Activated CD4-positive, alpha-beta T cell treated with anti-CD3 and anti-CD28 coated beads for 4 hours (primary cell): ENCODE measurements around the gene DIS3L2.
"Not testable (repeated sequence)": the region's sequence is repeated elsewhere in the genome, so short reads cannot be mapped to it uniquely, and the experiment has no call there.

Experiments used
- DNase-seq, 2 donors: peaks; one replicate each; pipeline ENCODE4 v3.0.0-alpha.2; 2020

DIS3L2 gene

DNA sequence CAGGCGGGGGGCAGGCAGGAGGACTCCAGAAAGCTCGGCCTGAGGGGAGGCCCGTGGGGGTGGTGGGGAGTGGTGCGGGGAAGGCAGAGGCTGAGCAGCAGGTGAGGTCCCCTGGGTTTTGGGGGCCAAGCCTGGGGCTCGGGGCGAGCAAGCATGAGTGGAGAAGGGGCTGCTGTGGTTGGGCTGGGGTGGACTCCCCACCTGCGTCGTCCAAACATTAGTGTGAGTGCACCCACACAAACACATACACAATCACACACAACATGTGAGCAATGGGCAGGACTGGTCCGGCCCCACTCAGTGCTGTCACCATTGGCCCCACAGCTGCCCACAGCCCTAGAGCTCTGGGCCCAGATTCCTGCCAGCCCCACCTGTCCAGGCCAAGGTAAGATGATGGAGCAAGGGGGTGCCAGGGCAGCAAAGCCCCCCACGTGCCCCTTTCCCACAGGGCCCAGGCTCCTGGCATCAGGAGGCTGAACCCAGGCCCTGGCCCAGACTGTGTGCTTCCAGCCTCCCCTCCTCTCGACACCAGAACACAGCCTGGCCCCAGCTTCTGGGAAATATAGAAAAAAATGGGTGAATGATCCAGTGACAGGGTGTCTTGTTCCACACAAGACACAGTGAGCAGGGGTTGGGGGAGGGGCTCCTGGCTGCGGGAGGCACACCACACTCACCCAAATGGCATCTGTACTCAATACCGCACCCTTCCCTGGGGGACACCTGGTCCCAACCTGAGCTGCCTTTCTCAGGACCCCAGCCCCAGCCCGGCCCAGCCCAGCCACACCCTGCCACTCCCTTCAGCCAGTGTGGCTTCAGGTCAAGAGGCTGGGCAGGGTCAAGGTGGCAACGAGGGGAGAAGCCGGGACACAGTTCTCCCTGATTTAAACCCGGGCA, 416.6 kb downstream of the DIS3L2 start:
- DNase-seq, result no peak

- DNase-seq, result not testable (repeated sequence)
Observed at GRCh38 chr2:232378735-232379151, 417.2 kb downstream of the DIS3L2 start, which contains the start of gene ALPP. Gene ALPP (plus strand): TSS chr2:232378751. CDS start chr2:232378803, 52 bp downstream.

DNA sequence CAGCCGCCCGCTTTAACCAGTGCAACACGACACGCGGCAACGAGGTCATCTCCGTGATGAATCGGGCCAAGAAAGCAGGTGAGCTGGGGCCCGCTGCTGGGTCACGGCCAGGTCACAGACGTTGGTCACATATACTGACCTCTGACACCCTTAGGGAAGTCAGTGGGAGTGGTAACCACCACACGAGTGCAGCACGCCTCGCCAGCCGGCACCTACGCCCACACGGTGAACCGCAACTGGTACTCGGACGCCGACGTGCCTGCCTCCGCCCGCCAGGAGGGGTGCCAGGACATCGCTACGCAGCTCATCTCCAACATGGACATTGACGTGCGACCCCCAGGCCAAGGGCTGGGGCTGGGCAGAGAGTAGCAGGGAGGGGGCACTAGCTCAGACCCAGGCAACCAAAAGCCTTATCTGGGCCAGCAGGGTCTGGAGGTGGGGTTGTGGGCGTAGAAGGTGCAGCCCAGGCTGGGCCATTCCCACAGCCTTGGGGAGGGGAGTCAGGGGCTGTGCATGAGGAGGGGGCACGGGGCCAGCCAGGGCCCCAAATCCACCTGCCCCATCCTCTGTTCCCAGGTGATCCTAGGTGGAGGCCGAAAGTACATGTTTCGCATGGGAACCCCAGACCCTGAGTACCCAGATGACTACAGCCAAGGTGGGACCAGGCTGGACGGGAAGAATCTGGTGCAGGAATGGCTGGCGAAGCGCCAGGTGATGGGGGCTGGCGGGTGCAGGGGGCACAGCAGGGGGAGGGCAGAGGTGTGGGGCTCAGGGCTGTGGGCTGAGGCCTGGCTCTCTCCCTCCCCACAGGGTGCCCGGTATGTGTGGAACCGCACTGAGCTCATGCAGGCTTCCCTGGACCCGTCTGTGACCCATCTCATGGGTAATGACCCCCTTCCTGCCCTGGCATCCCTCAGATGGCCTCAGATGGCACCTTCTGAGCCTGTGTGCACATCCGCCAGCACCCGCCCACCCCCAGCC, 418.4 kb downstream of the DIS3L2 start:
- not testable (repeated sequence) for DNase-seq

DNA sequence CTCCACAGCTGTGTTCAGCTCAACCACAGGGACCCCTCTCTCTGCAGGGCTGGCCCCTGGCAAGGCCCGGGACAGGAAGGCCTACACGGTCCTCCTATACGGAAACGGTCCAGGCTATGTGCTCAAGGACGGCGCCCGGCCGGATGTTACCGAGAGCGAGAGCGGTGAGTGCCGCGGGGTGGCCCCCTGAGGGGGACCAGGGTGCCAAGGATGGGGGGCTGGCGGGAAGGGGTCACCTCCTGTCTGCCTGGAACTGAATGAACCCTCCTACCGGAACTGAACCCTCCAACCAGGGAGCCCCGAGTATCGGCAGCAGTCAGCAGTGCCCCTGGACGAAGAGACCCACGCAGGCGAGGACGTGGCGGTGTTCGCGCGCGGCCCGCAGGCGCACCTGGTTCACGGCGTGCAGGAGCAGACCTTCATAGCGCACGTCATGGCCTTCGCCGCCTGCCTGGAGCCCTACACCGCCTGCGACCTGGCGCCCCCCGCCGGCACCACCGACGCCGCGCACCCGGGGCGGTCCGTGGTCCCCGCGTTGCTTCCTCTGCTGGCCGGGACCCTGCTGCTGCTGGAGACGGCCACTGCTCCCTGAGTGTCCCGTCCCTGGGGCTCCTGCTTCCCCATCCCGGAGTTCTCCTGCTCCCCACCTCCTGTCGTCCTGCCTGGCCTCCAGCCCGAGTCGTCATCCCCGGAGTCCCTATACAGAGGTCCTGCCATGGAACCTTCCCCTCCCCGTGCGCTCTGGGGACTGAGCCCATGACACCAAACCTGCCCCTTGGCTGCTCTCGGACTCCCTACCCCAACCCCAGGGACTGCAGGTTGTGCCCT, 419.9 kb downstream of the DIS3L2 start:
- not testable (repeated sequence) for DNase-seq

DNA sequence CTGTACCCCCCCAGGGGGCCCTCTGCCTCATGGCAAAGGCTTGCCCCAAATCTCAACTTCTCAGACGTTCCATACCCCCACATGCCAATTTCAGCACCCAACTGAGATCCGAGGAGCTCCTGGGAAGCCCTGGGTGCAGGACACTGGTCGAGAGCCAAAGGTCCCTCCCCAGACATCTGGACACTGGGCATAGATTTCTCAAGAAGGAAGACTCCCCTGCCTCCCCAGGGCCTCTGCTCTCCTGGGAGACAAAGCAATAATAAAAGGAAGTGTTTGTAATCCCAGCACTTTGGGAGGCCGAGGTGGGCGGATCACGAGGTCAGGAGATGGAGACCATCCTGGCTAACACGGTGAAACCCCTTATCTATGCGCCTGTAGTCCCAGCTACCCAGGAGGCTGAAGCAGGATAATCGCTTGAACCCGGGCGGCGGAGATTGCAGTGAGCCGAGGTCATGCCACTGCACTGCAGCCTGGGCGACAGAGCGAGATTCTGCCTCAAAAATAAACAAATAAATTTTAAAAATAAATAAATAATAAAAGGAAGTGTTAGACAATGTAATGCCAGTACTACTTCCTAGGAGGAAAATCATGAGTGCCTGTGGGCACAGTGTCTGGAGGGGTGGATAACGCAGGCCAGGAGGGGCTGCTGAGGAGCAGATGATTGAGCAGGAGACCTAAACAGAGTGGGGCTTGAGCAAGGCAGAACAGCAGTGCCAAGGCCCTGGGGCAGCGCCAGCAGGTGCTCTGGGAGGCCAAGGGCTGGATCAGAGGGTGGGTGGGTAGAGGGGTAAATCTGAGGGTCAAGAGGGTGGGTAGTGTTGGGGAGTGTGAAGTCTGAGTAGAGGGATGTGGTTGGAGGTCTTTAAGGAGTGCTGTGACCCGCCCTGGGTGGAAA, 421.1 kb downstream of the DIS3L2 start:
- no peak for DNase-seq

- no peak for DNase-seq
Observed at GRCh38 chr2:232384466-232384865, 423.0 kb downstream of the DIS3L2 start.

DNA sequence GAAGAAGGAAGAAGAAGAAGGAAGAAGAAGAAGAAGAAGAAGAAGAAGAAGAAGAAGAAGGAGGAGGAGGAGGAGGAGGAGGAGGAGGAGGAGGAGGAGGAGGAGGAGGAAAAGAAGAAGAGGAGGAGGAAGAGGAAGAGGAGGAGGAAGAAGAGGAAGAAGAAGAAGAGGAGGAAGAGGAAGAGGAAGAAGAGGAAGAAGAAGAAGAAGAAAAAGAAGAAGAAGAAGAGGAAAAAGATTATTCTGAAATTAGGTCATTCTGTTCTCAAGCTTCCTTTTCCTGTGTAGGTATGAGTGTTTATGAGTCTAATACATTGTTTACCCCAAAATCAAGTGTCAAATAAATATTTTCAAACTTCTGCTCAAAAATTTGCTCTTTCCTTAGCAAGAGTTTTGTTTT, 423.5 kb downstream of the DIS3L2 start:
- not testable (repeated sequence) for DNase-seq

DNA sequence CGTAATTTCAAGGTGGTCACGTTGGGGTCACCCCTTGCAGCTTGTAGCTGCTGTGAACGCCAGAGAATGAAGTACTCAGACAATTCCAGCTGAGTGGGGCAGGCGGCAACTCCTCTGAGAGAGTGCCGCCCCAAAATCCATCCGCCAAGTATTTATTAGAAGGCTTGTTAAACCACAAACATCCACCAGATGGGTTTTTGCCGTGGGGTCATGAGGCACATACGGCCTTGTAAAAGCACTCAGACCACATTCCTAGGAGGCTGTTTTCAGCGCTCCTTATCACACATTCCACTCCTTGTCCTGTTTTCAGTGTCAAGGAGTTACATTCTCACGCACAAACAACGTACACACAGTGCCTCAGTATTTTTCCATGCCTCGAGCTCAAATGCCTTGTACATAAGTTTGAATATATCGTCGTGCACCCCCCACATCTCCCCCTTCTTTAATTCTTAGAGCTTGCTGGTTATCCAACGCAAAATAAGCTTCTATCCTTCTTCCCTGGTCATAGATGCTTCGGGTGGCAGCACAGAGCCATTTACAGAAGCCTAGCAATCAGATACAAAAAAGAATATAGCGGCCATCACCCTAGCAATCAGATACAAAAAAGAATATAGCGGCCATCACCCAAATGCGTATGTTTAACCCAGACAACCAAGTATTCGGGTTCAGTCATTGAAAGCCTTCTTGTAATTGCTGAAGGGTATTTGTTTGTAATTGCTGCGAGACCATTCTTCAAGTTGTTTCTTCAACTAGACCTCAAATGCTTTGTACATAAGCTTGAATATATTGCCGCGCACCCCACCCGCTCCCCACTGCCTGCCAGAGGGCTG, 424.4 kb downstream of the DIS3L2 start:
- no peak for DNase-seq

DNA sequence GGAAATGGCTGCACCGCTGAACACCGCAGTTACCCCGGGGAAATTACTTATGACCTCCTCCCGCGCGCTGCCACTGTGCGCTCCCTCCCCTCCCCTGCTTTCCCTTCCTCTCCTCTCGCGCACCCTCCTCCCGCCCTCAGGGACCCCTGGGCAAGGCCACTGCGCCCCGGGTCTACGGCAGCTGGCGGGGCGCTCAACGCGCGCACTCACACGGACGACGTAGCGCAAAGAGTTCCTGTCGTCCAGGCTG, 424.9 kb downstream of the DIS3L2 start:
- no peak for DNase-seq
